ENCODE results near the gene DLGAP4. TPM values are rescaled to one million over a fixed set of nuclear protein-coding genes. Genes with fewer than 3 reads are reported as not detected.

The DLGAP4 gene
- total RNA-seq, 1 experiment from 2014 or later: 80.3 TPM

GRCh38 chr20:36408219-36408618 lies 102.1 kb downstream of the DLGAP4 start:
- no TSS peak for BruUV-seq (replicated peaks)

GRCh38 chr20:36411861-36412454 lies 105.8 kb downstream of the DLGAP4 start:
- no peaks in the 10 kb centered on the region for H3K27me3 Mint-ChIP-seq (ENCODE audit: insufficient read depth, unreplicated experiment)
- H3K36me3 Mint-ChIP-seq (ENCODE audit: insufficient read depth, unreplicated experiment): peaks cover 5% of the 10 kb centered on the region
- no peaks in the 10 kb centered on the region for H3K9me3 Mint-ChIP-seq (ENCODE audit: unreplicated experiment)
- CTCF ChIA-PET: no interaction called here
- H3K4me3 Mint-ChIP-seq (ENCODE audit: unreplicated experiment): no peak overlapping the region
- BruUV-seq (replicated peaks): no TSS peak
- POLR2A ChIA-PET: interaction anchor here (1.2 kb wide), 1 partner anchor 12 kb away, joined by 4 read pairs; no protein-coding TSS in a partner anchor
- TF ChIP-seq CTCF (IDR thresholded peaks at IDR 0.05; ENCODE audit: unreplicated experiment): no peak
- H3K4me1 Mint-ChIP-seq (ENCODE audit: insufficient read depth, unreplicated experiment): peaks cover 11% of the 10 kb centered on the region
- H3K27ac Mint-ChIP-seq (ENCODE audit: low read depth, unreplicated experiment): no peak overlapping the region
- intact Hi-C loops (cut with micrococcal nuclease): no loop called here
- DNase-seq (ENCODE audit: unreplicated experiment): no peak

More at GRCh38 chr20:36408219-36408618, 102.1 kb downstream of the DLGAP4 start:
- H3K36me3 Mint-ChIP-seq (ENCODE audit: insufficient read depth, unreplicated experiment): no peaks in the 10 kb centered on the region
- DNase-seq (ENCODE audit: unreplicated experiment): peak; percentile 75
- TF ChIP-seq CTCF (IDR thresholded peaks at IDR 0.05; ENCODE audit: unreplicated experiment): no peak
- peaks cover 5% of the 10 kb centered on the region for H3K27me3 Mint-ChIP-seq (ENCODE audit: insufficient read depth, unreplicated experiment)
- H3K27ac Mint-ChIP-seq (ENCODE audit: low read depth, unreplicated experiment): no peak overlapping the region
- no peaks in the 10 kb centered on the region for H3K9me3 Mint-ChIP-seq (ENCODE audit: unreplicated experiment)
- intact Hi-C loops (cut with micrococcal nuclease): no loop called here
- peaks cover 11% of the 10 kb centered on the region for H3K4me1 Mint-ChIP-seq (ENCODE audit: insufficient read depth, unreplicated experiment)
- CTCF ChIA-PET: interaction anchor here (0.7 to 1.3 kb wide), 3 partner anchors 8 to 261 kb away, joined by 3 to 5 read pairs (median 4); no protein-coding TSS in a partner anchor
- POLR2A ChIA-PET: interaction anchor here (0.7 to 1.1 kb wide), 3 partner anchors 39 to 198 kb away, joined by 3 to 5 read pairs (median 4); partner anchors contain the start of gene RAB5IF
- no peak overlapping the region for H3K4me3 Mint-ChIP-seq (ENCODE audit: unreplicated experiment)

- intact Hi-C loops (cut with micrococcal nuclease): no loop called here
- Mint-ChIP-seq H3K36me3 (ENCODE audit: insufficient read depth, unreplicated experiment) (peaks cover 5% of the 10 kb centered on the region), H3K27ac (ENCODE audit: low read depth, unreplicated experiment) (no peak overlapping the region), H3K9me3 (ENCODE audit: unreplicated experiment) (no peaks in the 10 kb centered on the region), H3K27me3 (ENCODE audit: insufficient read depth, unreplicated experiment) (peaks cover 9% of the 10 kb centered on the region), H3K4me1 (ENCODE audit: insufficient read depth, unreplicated experiment) (no peaks in the 10 kb centered on the region), H3K4me3 (ENCODE audit: unreplicated experiment) (no peak overlapping the region)
- CTCF ChIA-PET: interaction anchor here (0.7 to 1.0 kb wide), 3 partner anchors 25 to 740 kb away, joined by 3 read pairs; no protein-coding TSS in a partner anchor
- TF ChIP-seq CTCF (IDR thresholded peaks at IDR 0.05; ENCODE audit: unreplicated experiment): no peak
- POLR2A ChIA-PET: no interaction called here
- no TSS peak for BruUV-seq (replicated peaks)
- no peak for DNase-seq (ENCODE audit: unreplicated experiment)
Measured at GRCh38 chr20:36415475-36416002, 109.4 kb downstream of the DLGAP4 start.

GRCh38 chr20:36418711-36419110 lies 112.6 kb downstream of the DLGAP4 start:
- no TSS peak for BruUV-seq (replicated peaks)
- H3K27me3 Mint-ChIP-seq (ENCODE audit: insufficient read depth, unreplicated experiment): peaks cover 33% of the 10 kb centered on the region
- H3K4me1 Mint-ChIP-seq (ENCODE audit: insufficient read depth, unreplicated experiment): peaks cover 5% of the 10 kb centered on the region
- no peak overlapping the region for H3K27ac Mint-ChIP-seq (ENCODE audit: low read depth, unreplicated experiment)
- ChIA-PET POLR2A (no interaction called here), CTCF (interaction anchor here (0.6 to 2.3 kb wide), 4 partner anchors 20 to 512 kb away, joined by 3 to 8 read pairs (median 4); no protein-coding TSS in a partner anchor)
- no peak overlapping the region for H3K4me3 Mint-ChIP-seq (ENCODE audit: unreplicated experiment)
- H3K9me3 Mint-ChIP-seq (ENCODE audit: unreplicated experiment): no peaks in the 10 kb centered on the region
- no peak for TF ChIP-seq CTCF (IDR thresholded peaks at IDR 0.05; ENCODE audit: unreplicated experiment)
- intact Hi-C loops (cut with micrococcal nuclease): no loop called here
- no peak for DNase-seq (ENCODE audit: unreplicated experiment)
- peaks cover 5% of the 10 kb centered on the region for H3K36me3 Mint-ChIP-seq (ENCODE audit: insufficient read depth, unreplicated experiment)
